GM18870 (cell line): ENCODE measurements around the gene ATF4.

ENCODE experiments used
- ATAC-seq: cut with Tn5 transposase; IDR thresholded peaks from one replicate; pipeline ENCODE4 v1.9.1; 2021; ENCODE audit warnings: moderate library complexity; ENCODE audit not compliant: unreplicated experiment

Gene ATF4

GRCh38 chr22:39520226-39521105 lies at the start of gene ATF4:
ATF4 (plus strand) TSS chr22:39520562; CDS start chr22:39521446, 884 bp downstream.
- peak; percentile 27 for ATAC-seq

- peak; percentile 60 for ATAC-seq
Measured at GRCh38 chr22:39471381-39472141, 48.8 kb upstream of the ATF4 start.

- ATAC-seq: no peak
Measured at GRCh38 chr22:39472570-39473556, 47.5 kb upstream of the ATF4 start.

- no peak for ATAC-seq
Measured at GRCh38 chr22:39473851-39474250, 46.5 kb upstream of the ATF4 start.

DNA sequence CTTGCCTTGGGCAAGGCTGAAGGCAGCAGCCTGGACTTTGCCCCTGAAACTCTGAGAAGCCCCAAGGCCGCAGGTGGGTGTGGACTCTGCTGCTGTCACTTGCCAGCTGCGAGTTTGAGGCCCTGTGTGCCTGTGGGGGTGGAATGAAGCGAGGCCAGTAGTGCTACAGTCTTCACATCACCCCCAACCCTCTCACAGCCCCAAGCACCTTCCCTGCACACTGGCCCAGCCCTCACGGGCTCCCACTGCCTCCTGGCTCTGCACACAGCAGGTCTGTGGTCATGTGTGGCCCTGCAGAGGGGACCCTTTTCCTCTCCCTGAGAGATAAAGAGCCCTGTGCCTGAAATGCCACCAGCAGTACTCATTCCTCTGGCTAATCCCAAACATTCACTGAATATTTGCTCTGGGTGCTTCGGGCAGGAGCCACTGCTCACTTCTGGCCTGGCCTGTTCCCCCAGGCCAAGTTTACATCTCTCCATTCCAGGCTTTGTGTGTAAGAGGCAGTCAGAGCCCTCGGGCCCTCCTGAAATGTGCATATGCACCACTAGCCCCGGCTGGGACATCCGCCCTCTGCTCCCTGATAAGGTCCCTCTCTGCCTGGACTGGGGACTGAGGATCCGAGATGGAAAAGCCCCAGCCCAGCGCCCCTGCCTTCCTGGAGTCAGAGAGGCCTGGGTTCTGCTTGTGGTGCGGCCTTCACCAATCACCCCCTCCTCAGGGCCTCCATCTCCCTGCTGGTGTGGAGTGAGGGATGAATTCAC lies 45.8 kb upstream of the ATF4 start:
- ATAC-seq: no peak

- no peak for ATAC-seq
Measured at GRCh38 chr22:39475337-39475736, 45.0 kb upstream of the ATF4 start.

- ATAC-seq: no peak
Measured at GRCh38 chr22:39475902-39476301, 44.5 kb upstream of the ATF4 start.

- no peak for ATAC-seq
Measured at GRCh38 chr22:39476664-39477063, 43.7 kb upstream of the ATF4 start.

- no peak for ATAC-seq
Measured at GRCh38 chr22:39477542-39477941, 42.8 kb upstream of the ATF4 start.

GRCh38 chr22:39478441-39478850 lies 41.9 kb upstream of the ATF4 start:
- ATAC-seq: no peak

GRCh38 chr22:39479254-39479653 lies 41.1 kb upstream of the ATF4 start:
- no peak for ATAC-seq

- ATAC-seq: no peak
Measured at GRCh38 chr22:39480557-39480956, 39.8 kb upstream of the ATF4 start.

GRCh38 chr22:39481054-39481453 lies 39.3 kb upstream of the ATF4 start:
- ATAC-seq: no peak

DNA sequence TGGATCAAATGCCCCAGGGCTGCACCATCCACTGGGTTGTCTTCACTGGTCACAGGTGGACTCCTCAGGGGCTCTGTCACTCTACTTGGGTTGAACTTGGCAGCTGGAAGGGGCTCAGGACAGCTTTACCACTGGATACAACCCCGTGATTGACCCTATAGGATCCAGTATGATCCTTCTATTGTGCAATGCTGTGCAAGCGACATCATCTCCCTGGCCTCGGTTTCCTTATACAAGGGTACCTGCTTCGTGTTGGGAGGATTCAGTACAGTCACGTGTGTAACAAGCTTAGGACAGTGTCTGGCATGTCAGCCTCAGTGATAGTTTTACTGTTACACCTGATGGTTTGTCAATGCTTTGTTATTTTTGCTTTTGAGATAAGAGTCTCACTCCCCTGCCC lies 38.8 kb upstream of the ATF4 start:
- no peak for ATAC-seq

DNA sequence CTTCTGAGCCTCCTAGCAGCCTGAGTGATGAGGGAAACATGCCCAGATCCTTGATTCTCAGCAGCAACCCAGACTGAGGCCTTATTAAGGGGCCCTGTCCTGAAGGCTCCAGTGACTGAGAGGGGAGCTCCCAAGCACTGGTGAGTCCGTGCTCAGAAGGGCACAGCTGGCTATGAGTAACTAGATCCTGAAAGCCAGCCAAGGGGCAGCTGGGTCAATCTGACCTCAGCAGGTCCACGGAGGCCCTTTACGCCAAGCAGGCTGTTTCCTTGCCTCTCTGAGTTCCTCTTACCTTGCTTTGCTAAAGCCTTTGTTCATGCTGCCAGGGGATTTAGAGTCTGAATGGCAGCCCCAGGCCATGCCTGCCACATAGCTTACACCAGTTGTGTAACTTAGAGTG lies 37.6 kb upstream of the ATF4 start:
- ATAC-seq: no peak

DNA sequence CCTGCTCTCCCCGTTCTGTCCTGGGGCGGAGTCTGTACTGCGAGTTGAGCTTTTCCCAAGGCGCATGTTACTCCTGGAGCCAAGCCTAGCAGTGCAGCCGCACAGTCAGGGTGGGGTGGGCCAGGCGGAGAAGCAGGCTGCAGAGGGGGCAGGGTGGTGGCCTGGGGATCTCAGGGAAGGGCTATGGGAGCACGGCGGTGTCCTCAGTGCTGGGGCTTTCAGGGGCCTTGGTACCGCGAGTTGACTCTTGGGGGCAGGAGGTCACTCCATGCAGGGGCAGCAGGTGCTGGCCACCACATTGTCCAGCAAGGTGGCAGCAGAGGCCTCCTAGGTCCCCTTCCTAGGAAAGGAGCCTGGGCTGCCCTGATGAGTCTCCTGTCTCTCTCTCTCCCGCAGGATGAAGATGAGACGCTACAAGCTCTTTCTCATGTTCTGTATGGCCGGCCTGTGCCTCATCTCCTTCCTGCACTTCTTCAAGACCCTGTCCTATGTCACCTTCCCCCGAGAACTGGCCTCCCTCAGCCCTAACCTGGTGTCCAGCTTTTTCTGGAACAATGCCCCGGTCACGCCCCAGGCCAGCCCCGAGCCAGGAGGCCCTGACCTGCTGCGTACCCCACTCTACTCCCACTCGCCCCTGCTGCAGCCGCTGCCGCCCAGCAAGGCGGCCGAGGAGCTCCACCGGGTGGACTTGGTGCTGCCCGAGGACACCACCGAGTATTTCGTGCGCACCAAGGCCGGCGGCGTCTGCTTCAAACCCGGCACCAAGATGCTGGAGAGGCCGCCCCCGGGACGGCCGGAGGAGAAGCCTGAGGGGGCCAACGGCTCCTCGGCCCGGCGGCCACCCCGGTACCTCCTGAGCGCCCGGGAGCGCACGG lies 33.2 kb upstream of the ATF4 start:
- ATAC-seq: no peak

- ATAC-seq: no peak
Measured at GRCh38 chr22:39487826-39488520, 32.4 kb upstream of the ATF4 start.

DNA sequence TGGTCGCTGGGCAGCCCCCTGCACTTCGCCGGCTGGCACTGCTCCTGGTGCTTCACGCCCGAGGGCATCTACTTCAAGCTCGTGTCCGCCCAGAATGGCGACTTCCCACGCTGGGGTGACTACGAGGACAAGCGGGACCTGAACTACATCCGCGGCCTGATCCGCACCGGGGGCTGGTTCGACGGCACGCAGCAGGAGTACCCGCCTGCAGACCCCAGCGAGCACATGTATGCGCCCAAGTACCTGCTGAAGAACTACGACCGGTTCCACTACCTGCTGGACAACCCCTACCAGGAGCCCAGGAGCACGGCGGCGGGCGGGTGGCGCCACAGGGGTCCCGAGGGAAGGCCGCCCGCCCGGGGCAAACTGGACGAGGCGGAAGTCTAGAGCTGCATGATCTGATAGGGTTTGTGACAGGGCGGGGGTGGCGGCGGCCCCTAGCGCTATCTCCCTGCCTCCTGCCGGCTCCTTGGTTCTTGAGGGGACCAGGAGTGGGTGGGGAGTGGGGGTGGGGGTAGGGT lies 31.7 kb upstream of the ATF4 start:
- no peak for ATAC-seq
